SK-N-SH (cell line): ENCODE measurements around the gene MB.

Experiments used
- CTCF ChIP-seq: fragments of 200-600 bp; sonication (generic); IDR thresholded peaks from 2 replicates; pipeline ENCODE4 v1.6.1; 2017; ENCODE audit warnings: antibody characterized with exemption, mild to moderate bottlenecking, moderate library complexity
- EP300 ChIP-seq, 2 experiments: IDR thresholded peaks; 2 replicates each; pipeline versions ENCODE4 v1.4.0 to v1.6.1; 2012; ENCODE audit warnings: borderline replicate concordance in 1 of 2, low read depth in 1 of 2, low read length in 1 of 2
- MAX ChIP-seq: IDR thresholded peaks from 2 replicates; pipeline ENCODE4 v1.4.0; 2012; ENCODE audit warnings: low read depth
- SIN3A ChIP-seq: IDR thresholded peaks from 2 replicates; pipeline ENCODE4 v1.6.1; 2012; ENCODE audit warnings: low read depth, mild to moderate bottlenecking, low read length, moderate library complexity, borderline replicate concordance
- TAF1 ChIP-seq: IDR thresholded peaks from 2 replicates; pipeline ENCODE4 v1.6.1; 2012; ENCODE audit warnings: low read depth, mild to moderate bottlenecking, low read length, moderate library complexity, borderline replicate concordance
- USF1 ChIP-seq: IDR thresholded peaks from 2 replicates; pipeline ENCODE4 v1.4.0; 2012; ENCODE audit warnings: low read depth, borderline replicate concordance
- ZBTB33 ChIP-seq: IDR thresholded peaks from 2 replicates; pipeline ENCODE4 v1.4.0; 2012; ENCODE audit warnings: low read depth, borderline replicate concordance

GRCh38 chr22:35648066-35649025, 31.2 kb upstream of the MB start, which contains the start of gene APOL6:
- TF ChIP-seq SIN3A: no peak
- TF ChIP-seq CTCF: no peak
- no peak for TF ChIP-seq EP300 (IDR thresholded peaks at IDR 0.05; ENCODE audit: borderline replicate concordance in 1 of 2, low read depth in 1 of 2, low read length in 1 of 2)
- no peak for TF ChIP-seq ZBTB33
- no peak for TF ChIP-seq TAF1
- TF ChIP-seq USF1: no peak
- no peak for TF ChIP-seq MAX
